HepG2 (cell line): ENCODE measurements around the gene ADAM15. TPM values are rescaled to one million over a fixed set of nuclear protein-coding genes. Genes with fewer than 3 reads are reported as not detected.

Source experiments
- ATF2 ChIP-seq: sonication (generic); formaldehyde crosslinking; IDR thresholded peaks from 2 replicates; pipeline ENCODE4 v1.4.0; 2020; ENCODE audit warnings: missing genetic modification reagents
- FOSL2 ChIP-seq: sonication (generic); formaldehyde crosslinking; IDR thresholded peaks from 2 replicates; pipeline ENCODE4 v1.4.0; 2020; ENCODE audit warnings: missing genetic modification reagents
- MIXL1 ChIP-seq: IDR thresholded peaks from 2 replicates; pipeline ENCODE4 v1.6.1; 2016
- PAF1 ChIP-seq: IDR thresholded peaks from 2 replicates; pipeline ENCODE4 v1.6.1; 2016; ENCODE audit warnings: missing genetic modification reagents, missing compliant biosample characterization
- PHF21A ChIP-seq: sonication (generic); formaldehyde crosslinking; IDR thresholded peaks from 2 replicates; pipeline ENCODE4 v1.5.0; 2020; ENCODE audit warnings: mild to moderate bottlenecking, missing genetic modification reagents
- RBM39 ChIP-seq: fragments of 200-400 bp; formaldehyde crosslinking; IDR thresholded peaks from one replicate; pipeline ENCODE4 v1.6.1; 2018; ENCODE audit warnings: antibody characterized with exemption, mild to moderate bottlenecking, low read depth, low read length; ENCODE audit not compliant: poor library complexity, severe bottlenecking
- SIX1 ChIP-seq: sonication (generic); formaldehyde crosslinking; IDR thresholded peaks from 2 replicates; pipeline ENCODE4 v1.4.0; 2020; ENCODE audit warnings: missing genetic modification reagents, borderline replicate concordance
- ZFX ChIP-seq: sonication (generic); formaldehyde crosslinking; IDR thresholded peaks from 2 replicates; pipeline ENCODE4 v1.4.0; 2020; ENCODE audit warnings: mild to moderate bottlenecking, low read depth, missing genetic modification reagents, moderate library complexity
- ZGPAT ChIP-seq: IDR thresholded peaks from 2 replicates; pipeline ENCODE4 v1.6.1; 2016; ENCODE audit warnings: mild to moderate bottlenecking
- ZNF264 ChIP-seq: sonication (generic); formaldehyde crosslinking; IDR thresholded peaks from 2 replicates; pipeline ENCODE4 v1.4.0; 2020; ENCODE audit warnings: missing genetic modification reagents
- ZNF616 ChIP-seq: sonication (generic); formaldehyde crosslinking; IDR thresholded peaks from 2 replicates; pipeline ENCODE4 v1.5.0; 2020; ENCODE audit warnings: low read depth, mild to moderate bottlenecking, missing genetic modification reagents
- ZNF672 ChIP-seq: sonication (generic); formaldehyde crosslinking; IDR thresholded peaks from 2 replicates; pipeline ENCODE4 v1.8.1; 2022; ENCODE audit warnings: missing genetic modification reagents
- ZNF687 ChIP-seq: sonication (generic); formaldehyde crosslinking; IDR thresholded peaks from 2 replicates; pipeline ENCODE4 v1.5.1; 2020; ENCODE audit warnings: mild to moderate bottlenecking, missing genetic modification reagents, moderate library complexity
- ZNF841 ChIP-seq: sonication (generic); formaldehyde crosslinking; IDR thresholded peaks from 2 replicates; pipeline ENCODE4 v1.8.1; 2023; ENCODE audit warnings: missing genetic modification reagents, borderline replicate concordance
- ZNF891 ChIP-seq: sonication (generic); formaldehyde crosslinking; IDR thresholded peaks from 2 replicates; pipeline ENCODE4 v1.5.0; 2020; ENCODE audit warnings: mild to moderate bottlenecking, missing genetic modification reagents
- polyA plus RNA-seq, 8 experiments: library from polyadenylated mRNA; depleted of rRNA in 3 of 8; stranded (reverse) in 7 of 8; unstranded in 1 of 8; fragments of >200 nt; fragmentation: Illumina TruSeq in 4 of 8; extraction: Trizol in 4 of 8; gene quantifications; 2 replicates each; pipeline versions ENCODE4 v1.2.1 to v1.2.3, GENCODE V29; 2011 to 2016; ENCODE audit warnings: low read depth in 4 of 8, missing spikeins in 1 of 8, mixed read lengths in 1 of 8; ENCODE audit not compliant: insufficient read depth in 1 of 8
- total RNA-seq, 5 experiments: library from RNA; depleted of rRNA; stranded (reverse); fragments of >200 nt; fragmentation: Illumina TruSeq; extraction: Trizol; gene quantifications; 2 replicates each; pipeline ENCODE4 v1.2.3, GENCODE V29; 2016; ENCODE audit warnings: low read depth in 1 of 5
- TF ChIP-seq, protein P1 (sequence below), 2 experiments: IDR thresholded peaks; 2 replicates each; pipeline ENCODE4 v1.6.1; 2011 to 2012; ENCODE audit warnings: low read length in 2 of 2, borderline replicate concordance in 1 of 2, low read depth in 1 of 2, mild to moderate bottlenecking in 1 of 2, moderate library complexity in 1 of 2
- TF ChIP-seq, protein P2 (sequence below): sonication (generic); formaldehyde crosslinking; conservative IDR thresholded peaks from 2 replicates; pipeline ENCODE4 v1.4.0; 2020; ENCODE audit warnings: missing genetic modification reagents

ADAM15 gene
- total and polyA plus RNA-seq, 2 of the 13 experiments (the other 11 are each of a cell fraction or from before 2014, with no cell fraction given): 17.9 to 25.6 TPM

DNA sequence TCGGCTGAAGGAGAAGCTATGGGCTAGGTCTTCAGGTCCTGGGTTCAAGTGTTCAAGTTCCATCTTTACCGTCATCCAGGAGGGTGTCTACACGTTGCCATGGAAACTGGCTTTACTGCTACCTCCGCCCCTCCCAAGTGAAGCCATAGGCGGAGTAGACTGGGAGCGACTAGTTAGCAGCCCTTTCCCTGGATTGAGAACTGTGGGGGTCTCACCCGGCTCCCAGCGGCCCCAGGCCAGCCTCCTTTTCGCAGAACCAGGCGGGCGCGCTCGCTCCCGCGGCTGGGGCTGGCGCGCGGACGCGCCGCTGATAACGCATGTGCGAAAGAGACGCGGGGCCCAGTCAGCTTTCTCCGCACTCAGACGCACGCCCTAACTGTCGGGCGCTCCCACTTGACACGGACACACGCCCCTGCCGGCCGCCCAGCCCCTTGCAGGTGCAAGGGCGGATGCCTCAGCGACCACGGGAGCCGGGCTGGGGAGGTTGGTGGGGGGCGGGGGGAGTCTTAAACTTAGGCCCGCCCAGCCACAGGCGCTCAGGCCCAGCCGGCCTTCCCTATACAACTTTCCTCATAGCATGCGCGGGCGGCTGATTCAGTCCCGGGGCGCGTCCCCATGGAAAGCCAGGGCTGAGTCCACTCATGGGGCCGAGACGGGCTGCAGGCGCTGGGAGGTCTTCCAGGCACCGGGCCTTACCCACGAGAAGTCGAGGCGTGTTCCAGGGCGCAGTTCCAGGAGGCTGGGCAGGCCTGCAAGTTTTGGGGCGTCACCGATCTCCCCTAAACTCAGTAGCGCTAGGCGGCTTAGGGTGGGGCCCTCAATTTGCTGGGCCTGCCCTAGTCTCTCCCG, 19.8 kb downstream of the ADAM15 start (continued):
- TF ChIP-seq, protein P1, sequence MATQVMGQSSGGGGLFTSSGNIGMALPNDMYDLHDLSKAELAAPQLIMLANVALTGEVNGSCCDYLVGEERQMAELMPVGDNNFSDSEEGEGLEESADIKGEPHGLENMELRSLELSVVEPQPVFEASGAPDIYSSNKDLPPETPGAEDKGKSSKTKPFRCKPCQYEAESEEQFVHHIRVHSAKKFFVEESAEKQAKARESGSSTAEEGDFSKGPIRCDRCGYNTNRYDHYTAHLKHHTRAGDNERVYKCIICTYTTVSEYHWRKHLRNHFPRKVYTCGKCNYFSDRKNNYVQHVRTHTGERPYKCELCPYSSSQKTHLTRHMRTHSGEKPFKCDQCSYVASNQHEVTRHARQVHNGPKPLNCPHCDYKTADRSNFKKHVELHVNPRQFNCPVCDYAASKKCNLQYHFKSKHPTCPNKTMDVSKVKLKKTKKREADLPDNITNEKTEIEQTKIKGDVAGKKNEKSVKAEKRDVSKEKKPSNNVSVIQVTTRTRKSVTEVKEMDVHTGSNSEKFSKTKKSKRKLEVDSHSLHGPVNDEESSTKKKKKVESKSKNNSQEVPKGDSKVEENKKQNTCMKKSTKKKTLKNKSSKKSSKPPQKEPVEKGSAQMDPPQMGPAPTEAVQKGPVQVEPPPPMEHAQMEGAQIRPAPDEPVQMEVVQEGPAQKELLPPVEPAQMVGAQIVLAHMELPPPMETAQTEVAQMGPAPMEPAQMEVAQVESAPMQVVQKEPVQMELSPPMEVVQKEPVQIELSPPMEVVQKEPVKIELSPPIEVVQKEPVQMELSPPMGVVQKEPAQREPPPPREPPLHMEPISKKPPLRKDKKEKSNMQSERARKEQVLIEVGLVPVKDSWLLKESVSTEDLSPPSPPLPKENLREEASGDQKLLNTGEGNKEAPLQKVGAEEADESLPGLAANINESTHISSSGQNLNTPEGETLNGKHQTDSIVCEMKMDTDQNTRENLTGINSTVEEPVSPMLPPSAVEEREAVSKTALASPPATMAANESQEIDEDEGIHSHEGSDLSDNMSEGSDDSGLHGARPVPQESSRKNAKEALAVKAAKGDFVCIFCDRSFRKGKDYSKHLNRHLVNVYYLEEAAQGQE (IDR thresholded peaks at IDR 0.05; ENCODE audit: borderline replicate concordance in 1 of 2, low read depth in 1 of 2, low read length in 2 of 2): no peak
- TF ChIP-seq ZFX (CRISPR knock-in tag) (peak; percentile 69; the same call in 1 of the 2 replicates), ZNF687 (peak; percentile 86), ZNF264 (no peak), FOSL2 (CRISPR knock-in tag) (no peak), ZNF616 (CRISPR knock-in tag) (no peak), SIX1 (CRISPR knock-in tag) (no peak), ZGPAT (CRISPR knock-in tag) (0 out of 2 replicates have a peak, but pooled peaks have one; percentile 19), RBM39 (peak; percentile 33), ATF2 (CRISPR knock-in tag) (0 out of 2 replicates have a peak, but pooled peaks have one; percentile 39), ZNF672 (CRISPR knock-in tag) (no peak), MIXL1 (CRISPR knock-in tag) (0 out of 2 replicates have a peak, but pooled peaks have one; percentile 16), ZNF891 (no peak), PHF21A (CRISPR knock-in tag) (no peak), ZNF841 (CRISPR knock-in tag) (no peak), PAF1 (CRISPR knock-in tag) (no peak)
- TF ChIP-seq, protein P2, sequence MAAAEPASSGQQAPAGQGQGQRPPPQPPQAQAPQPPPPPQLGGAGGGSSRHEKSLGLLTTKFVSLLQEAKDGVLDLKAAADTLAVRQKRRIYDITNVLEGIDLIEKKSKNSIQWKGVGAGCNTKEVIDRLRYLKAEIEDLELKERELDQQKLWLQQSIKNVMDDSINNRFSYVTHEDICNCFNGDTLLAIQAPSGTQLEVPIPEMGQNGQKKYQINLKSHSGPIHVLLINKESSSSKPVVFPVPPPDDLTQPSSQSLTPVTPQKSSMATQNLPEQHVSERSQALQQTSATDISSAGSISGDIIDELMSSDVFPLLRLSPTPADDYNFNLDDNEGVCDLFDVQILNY (CRISPR knock-in tag): 0 out of 2 replicates have a peak, but pooled peaks have one; percentile 35
